Hematopoietic multipotent progenitor cell treated with erythropoietin and hydrocortisone succinate and interleukin-3 and kit ligand, for 6 days (in vitro differentiated cells): Measurements from ENCODE around the gene C3orf20.
"Not testable (repeated sequence)": the region's sequence is repeated elsewhere in the genome, so short reads cannot be mapped to it uniquely, and the experiment has no call there.

Experiments
- DNase-seq: peaks from one replicate; pipeline ENCODE4 v3.0.0-alpha.2; 2015

C3orf20 gene

GRCh38 chr3:14801668-14802380, 126.9 kb downstream of the C3orf20 start:
- no peak for DNase-seq

- DNase-seq: no peak
Measured at GRCh38 chr3:14802381-14802731, 127.4 kb downstream of the C3orf20 start.

- peak; percentile 54 for DNase-seq
Measured at GRCh38 chr3:14803101-14803980, 128.4 kb downstream of the C3orf20 start.

GRCh38 chr3:14803981-14804834, 129.3 kb downstream of the C3orf20 start:
- DNase-seq: no peak

- DNase-seq: no peak
Measured at GRCh38 chr3:14804835-14805780, 130.2 kb downstream of the C3orf20 start.

GRCh38 chr3:14805961-14806537, 131.1 kb downstream of the C3orf20 start:
- no peak for DNase-seq

- DNase-seq: peak; percentile 63
Measured at GRCh38 chr3:14806641-14807263, 131.8 kb downstream of the C3orf20 start.

- no peak for DNase-seq
Measured at GRCh38 chr3:14808025-14808424, 133.1 kb downstream of the C3orf20 start.

- DNase-seq: no peak
Measured at GRCh38 chr3:14808502-14809266, 133.7 kb downstream of the C3orf20 start.

GRCh38 chr3:14809611-14810010, 134.7 kb downstream of the C3orf20 start:
- not testable (repeated sequence) for DNase-seq

- DNase-seq: no peak
Measured at GRCh38 chr3:14810070-14810791, 135.3 kb downstream of the C3orf20 start.

- DNase-seq: no peak
Measured at GRCh38 chr3:14810801-14811661, 136.1 kb downstream of the C3orf20 start.

- no peak for DNase-seq
Measured at GRCh38 chr3:14811684-14812083, 136.7 kb downstream of the C3orf20 start.

GRCh38 chr3:14812196-14812790, 137.4 kb downstream of the C3orf20 start:
- DNase-seq: no peak

- no peak for DNase-seq
Measured at GRCh38 chr3:14814411-14814871, 139.5 kb downstream of the C3orf20 start.

- no peak for DNase-seq
Measured at GRCh38 chr3:14816359-14816758, 141.4 kb downstream of the C3orf20 start.

GRCh38 chr3:14818804-14819500, 144.0 kb downstream of the C3orf20 start, which contains the start of gene FGD5:
Gene FGD5, plus strand, starts transcription at chr3:14818962. Its CDS starts 110 bp downstream, at chr3:14819072.
- no peak for DNase-seq
